EL (cell line): ENCODE measurements around the gene IL4R.
"Not testable (repeated sequence)": the region's sequence is repeated elsewhere in the genome, so short reads cannot be mapped to it uniquely, and the experiment has no call there.

Source experiments
- DNase-seq: peaks from one replicate; pipeline ENCODE4 v3.0.0-alpha.2; 2016

IL4R gene

GRCh38 chr16:27316038-27316680 is 2.4 kb downstream of the IL4R start:
- DNase-seq: no peak

DNA sequence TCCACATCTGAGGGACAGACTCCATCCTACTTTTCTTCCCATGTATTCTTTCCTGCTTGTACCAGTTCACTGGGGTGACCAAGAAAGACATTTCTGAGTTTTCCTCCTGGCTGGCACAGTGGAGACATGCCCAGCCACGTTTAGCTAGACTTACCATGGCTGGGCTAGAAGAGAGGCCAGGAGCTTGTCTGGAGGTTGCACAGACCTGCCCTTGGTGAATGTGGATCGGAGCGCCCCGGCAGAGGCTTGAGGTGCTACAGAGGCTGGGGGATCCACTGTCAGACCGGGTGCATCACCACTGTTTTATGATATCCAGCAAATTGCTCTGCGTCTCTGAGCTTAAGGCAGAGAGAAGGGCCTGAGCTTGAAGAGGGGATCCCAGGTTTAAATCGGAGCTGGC is 3.5 kb downstream of the IL4R start:
- DNase-seq: no peak

GRCh38 chr16:27317738-27318391 is 4.1 kb downstream of the IL4R start:
- no peak for DNase-seq

DNA sequence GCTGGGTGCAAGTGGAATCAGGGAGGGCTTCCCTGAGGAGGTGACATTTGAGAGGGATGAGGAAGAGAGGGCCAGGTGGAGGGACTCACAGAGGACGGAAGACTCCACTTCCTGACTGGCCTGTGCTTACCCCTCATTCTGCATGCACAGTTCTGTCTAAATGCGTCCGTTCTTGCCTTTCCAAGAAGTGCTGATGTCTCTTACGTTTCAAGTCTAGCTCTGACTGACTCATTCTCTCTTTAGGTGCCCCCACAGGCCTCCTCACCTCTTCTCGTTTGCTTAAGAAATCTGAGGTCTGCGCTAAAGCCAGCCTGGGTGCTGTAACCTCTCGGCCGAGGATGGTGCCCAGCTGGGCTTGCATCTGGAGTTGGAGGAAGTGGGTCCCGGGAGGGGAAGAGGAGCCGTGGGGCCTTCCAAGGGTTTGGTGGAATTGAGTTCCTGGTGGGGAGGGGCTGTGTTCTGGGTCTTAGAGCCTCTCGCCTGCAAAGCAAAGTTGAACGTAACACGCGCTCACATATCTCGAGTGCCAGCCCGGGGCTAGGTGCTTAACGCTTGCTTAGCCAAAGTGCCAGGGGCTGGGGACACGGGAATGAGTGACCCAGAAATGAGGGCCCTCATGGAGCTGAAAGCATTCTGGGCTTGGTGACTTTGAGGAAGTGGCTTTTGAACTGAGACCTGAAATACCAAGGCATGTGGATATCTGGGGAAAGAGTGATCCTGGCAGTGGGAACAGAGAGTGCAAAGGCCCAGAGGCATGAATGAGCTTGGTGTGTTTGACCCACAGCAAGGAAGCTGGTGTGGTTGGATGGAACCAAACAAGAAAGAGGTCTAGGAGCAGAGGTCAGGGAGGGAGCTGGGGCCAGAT is 4.8 kb downstream of the IL4R start:
- DNase-seq: no peak

- DNase-seq: no peak
Measured at GRCh38 chr16:27319257-27319965, 5.6 kb downstream of the IL4R start.

- DNase-seq: no peak
Measured at GRCh38 chr16:27320261-27321012, 6.7 kb downstream of the IL4R start.

DNA sequence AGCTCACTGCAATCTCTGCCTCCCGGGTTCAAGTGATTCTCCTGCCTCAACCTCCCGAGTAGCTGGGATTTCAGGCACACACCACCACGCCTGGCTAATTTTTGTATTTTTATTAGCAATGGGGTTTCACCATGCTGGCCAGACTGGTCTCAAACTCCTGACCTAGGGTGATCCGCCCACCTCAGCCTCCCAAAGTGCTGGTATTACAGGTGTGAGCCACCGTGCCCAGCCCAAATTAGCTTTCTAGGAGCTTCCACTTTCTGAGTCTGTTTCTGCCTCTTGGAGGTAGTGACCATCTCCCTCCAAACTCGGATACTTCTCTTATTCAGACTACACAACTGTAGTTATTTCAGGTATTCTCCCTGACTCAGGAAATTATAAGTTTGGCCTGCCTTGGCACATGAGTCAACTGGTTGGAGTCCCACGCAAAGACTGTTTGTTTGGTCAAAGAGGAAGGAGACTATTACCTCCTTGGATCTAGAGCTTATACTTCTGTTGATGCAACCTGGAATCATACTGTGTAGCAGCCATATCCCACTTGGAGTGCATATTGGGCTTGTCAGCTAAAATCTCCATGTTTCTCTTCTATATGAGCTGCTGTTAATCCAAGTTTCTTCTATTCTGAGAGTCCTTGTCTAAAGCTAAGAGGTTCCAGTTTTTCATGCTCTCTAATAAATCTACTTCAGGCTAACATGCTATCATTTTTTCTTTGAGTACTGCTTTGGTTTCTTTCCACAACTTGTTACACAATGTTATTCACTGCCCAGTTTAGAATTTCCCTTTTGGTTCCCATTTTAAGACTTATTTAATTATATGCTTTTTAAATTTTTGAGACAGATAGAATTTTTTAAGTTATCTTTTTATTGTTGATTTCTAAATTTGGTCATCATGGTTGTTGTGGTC is 7.5 kb downstream of the IL4R start:
- no peak for DNase-seq

- no peak for DNase-seq
Measured at GRCh38 chr16:27322858-27323780, 9.3 kb downstream of the IL4R start.

DNA sequence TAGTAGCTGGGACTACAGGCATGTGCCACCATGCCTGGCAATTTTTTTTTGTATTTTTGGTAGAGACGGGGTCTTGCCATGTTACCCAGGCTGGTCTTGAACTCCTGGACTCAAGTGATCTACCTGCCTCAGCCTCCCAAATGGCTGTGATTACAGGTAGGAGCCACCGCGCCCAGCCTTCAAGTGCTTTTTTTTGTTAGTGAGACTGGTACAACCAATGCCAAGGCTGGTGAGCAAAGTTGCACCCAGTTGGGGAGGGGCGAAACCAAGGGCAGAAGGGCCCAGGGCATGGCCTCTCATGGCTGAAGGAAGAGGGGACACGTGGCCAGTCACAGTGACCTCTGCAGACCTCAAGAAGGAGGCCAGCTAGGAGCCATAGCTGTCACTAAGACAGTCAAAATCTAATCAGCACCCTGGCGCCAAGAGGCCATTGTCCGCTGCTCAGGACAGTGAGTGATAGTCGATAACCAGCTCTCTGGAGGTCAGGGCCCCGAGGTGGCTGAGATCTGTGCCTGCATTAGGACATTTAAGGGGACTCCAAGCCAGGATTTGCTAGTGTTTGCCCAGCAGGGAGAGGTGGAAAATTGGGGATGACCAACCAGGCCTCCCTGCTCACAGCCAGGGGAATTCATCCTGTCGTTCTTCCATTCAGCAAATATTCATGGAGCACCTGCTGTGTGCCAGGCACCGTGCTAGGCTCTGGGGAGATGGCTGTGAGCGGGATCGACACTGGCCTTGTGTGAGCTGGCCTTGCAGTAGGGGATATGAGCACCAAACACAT is 10.2 kb downstream of the IL4R start:
- no peak for DNase-seq

GRCh38 chr16:27324851-27325301 is 11.1 kb downstream of the IL4R start:
- DNase-seq: no peak

DNA sequence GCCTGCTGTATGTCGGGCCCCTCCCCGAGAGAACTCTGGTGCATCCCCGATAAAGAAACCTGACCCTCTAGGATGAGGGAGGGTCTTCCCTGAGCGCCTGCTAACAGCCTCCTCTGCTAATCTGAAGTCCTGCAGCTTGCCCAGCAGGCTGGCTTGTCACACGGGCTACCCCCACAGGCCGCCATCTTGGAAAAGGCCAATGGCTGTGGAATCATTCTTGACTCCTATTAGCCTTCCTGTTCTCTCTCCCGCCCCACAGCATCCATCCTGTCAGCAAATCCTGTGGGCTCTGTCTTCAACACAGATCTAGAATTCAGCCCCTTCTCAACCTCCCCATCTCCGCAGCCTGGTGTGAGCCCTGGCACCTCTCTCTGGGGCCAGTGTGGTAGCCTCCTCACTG is 12.0 kb downstream of the IL4R start:
- no peak for DNase-seq

DNA sequence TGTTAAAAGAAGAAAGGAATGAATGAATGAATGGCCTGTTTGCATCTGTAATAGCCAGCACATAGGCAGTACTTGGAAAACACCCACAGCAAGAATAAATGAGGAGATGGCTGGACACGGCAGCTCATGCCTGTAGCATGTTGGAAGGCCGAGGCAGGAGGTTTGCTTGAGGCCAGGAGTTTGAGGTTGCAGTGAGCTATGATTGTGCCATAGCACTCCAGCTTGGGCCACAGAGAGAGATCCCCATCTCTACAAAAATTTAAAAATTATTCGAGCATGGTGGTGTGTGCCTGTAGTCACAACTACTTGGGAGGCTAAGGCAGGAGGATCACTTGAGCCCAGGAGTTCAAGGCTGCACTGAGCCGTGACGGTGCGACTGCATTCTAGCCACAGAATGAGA is 12.5 kb downstream of the IL4R start:
- DNase-seq: no peak

DNA sequence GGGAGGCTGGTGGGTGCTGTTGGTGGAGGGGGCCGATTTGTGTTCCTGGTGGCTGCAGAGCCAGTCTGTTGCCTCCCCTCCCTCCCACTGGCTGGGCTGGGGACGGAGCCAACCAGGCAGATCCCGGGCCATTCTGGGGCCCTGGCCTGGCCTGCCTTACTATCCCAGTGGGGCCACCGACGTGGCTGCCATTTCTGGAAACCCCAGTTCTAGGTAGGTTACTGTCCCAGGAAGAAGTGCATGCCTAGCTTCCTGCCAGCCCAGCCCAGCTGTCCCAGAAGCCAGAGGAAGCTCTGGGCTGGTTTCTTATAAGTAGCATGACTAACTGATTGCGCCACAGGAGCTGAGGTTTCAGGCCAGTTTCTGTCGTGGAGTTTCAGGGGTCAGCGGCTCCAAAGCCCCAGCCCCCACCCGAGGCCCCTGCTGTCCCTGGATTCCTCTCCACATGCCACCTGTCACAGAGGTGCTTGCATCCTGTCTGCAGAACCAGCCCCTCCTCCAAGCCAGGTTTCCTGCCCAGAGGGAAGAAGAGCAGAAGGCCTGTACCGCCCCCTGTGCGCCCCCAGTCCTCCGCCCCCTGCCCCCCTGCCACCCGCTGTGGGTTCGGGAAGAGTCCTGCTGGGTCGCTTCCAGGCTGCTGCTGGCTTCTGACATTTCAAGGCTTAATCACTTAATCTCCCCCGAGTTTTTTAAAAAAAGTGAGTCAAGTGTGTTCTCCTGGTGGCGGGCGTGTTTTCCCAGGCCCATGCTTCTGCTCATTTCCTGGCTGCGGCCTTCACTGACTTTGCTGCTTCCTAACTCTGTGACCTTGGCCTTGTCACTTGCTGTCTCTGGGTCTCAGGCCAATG is 13.2 kb downstream of the IL4R start:
- DNase-seq: peak; percentile 94

- DNase-seq: no peak
Measured at GRCh38 chr16:27327586-27327915, 13.8 kb downstream of the IL4R start.

- DNase-seq: no peak
Measured at GRCh38 chr16:27328937-27329336, 15.2 kb downstream of the IL4R start.

DNA sequence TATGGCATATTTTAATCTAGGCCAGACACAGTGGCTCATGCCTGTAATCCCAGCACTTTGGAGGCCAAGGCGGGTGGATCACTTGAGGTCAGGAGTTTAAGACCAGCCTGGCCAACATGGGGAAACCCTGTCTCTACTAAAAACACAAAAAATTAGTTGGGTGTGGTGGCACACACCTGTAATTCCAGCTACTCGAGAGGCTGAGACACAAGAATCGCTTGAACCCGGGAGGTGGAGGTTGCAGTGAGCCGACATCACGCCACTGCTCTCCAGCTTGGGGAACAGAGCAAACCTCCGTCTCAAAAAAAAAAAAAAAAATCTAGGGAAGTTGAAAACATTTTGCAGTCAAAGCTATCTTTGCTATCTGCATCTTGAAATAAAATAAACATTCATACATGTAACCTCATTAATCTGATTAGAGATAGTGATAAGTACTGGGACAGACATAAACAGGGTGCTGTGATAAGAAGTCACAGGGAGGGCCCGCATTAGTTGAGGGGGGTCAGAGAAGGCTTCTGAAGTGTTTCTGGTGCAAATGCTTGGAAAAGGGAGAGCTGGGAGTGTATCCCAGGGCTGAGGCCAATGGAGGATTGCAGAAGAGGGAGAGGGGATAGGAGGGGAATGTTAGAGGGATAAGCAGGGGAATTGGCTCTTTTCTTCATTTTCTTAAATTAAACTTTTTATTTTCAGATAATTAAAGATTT is 15.8 kb downstream of the IL4R start:
- DNase-seq: not testable (repeated sequence)

DNA sequence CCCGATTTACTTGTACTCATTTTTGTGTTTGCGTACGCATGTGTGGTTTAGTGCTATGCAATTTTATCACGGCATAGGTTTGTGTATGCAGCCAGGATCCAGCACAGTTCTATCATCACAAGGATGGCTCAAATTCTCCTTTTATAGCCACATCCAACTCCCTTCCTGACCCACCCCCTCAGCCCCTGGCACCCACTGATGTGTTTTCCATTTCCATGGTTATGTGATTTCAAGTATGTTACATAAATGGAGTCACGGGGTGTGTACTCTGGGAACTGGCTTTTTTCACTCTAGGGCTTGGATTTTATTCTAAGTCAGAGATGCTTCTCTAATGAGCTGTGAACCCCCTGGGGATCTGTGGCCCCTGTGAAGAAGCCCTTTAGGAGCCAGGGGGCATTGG is 16.8 kb downstream of the IL4R start:
- peak; percentile 37 for DNase-seq

GRCh38 chr16:27332105-27332504 is 18.3 kb downstream of the IL4R start:
- DNase-seq: no peak
